Measurements from ENCODE around the gene UBE3D. TPM values are rescaled to one million over a fixed set of nuclear protein-coding genes. Genes with fewer than 3 reads are reported as not detected.

The UBE3D gene
- total RNA-seq, 1 donor, result 7.0 TPM

GRCh38 chr6:82910395-82910794, 155.2 kb downstream of the UBE3D start:
- TF ChIP-seq CTCF (IDR thresholded peaks at IDR 0.05; ENCODE audit: insufficient read depth, low read length), result no peak
- no peak overlapping the region for H3K4me3 ChIP-seq (ENCODE audit: low read depth, low read length)
- no peak for DNase-seq (ENCODE audit: low read depth)

- no peak for TF ChIP-seq CTCF (IDR thresholded peaks at IDR 0.05; ENCODE audit: insufficient read depth, low read length)
- peak; percentile 8 for DNase-seq (ENCODE audit: low read depth)
Measured at GRCh38 chr6:82909551-82909950, 156.1 kb downstream of the UBE3D start.

GRCh38 chr6:82908661-82909060, 157.0 kb downstream of the UBE3D start:
- TF ChIP-seq CTCF (IDR thresholded peaks at IDR 0.05; ENCODE audit: insufficient read depth, low read length), result no peak
- DNase-seq (ENCODE audit: low read depth), result no peak
- no peak overlapping the region for H3K4me3 ChIP-seq (ENCODE audit: low read depth, low read length)

More at GRCh38 chr6:82909551-82909950, 156.1 kb downstream of the UBE3D start:
- H3K4me3 ChIP-seq (ENCODE audit: low read depth, low read length), result no peak overlapping the region

- H3K4me3 ChIP-seq (ENCODE audit: low read depth, low read length), result no peak overlapping the region
- peak; percentile 63 for DNase-seq (ENCODE audit: low read depth)
- no peak for TF ChIP-seq CTCF (IDR thresholded peaks at IDR 0.05; ENCODE audit: insufficient read depth, low read length)
Measured at GRCh38 chr6:82906951-82907350, 158.7 kb downstream of the UBE3D start.

- H3K4me3 ChIP-seq (ENCODE audit: low read depth, low read length), result no peak overlapping the region
- peak; percentile 9 for DNase-seq (ENCODE audit: low read depth)
- no peak for TF ChIP-seq CTCF (IDR thresholded peaks at IDR 0.05; ENCODE audit: insufficient read depth, low read length)
Measured at GRCh38 chr6:82906489-82906888, 159.2 kb downstream of the UBE3D start.

GRCh38 chr6:82904860-82905259, 160.8 kb downstream of the UBE3D start:
- no peak for TF ChIP-seq CTCF (IDR thresholded peaks at IDR 0.05; ENCODE audit: insufficient read depth, low read length)
- H3K4me3 ChIP-seq (ENCODE audit: low read depth, low read length), result no peak overlapping the region
- no peak for DNase-seq (ENCODE audit: low read depth)

- no peak for TF ChIP-seq CTCF (IDR thresholded peaks at IDR 0.05; ENCODE audit: insufficient read depth, low read length)
- H3K4me3 ChIP-seq (ENCODE audit: low read depth, low read length), result no peak overlapping the region
- DNase-seq (ENCODE audit: low read depth), result no peak
Measured at GRCh38 chr6:82904257-82904656, 161.4 kb downstream of the UBE3D start.
